HG03064 (cell line): ENCODE measurements around the gene GDPD3.
"Not testable (repeated sequence)": the region's sequence is repeated elsewhere in the genome, so short reads cannot be mapped to it uniquely, and the experiment has no call there.

Experiments
- ATAC-seq: cut with Tn5 transposase; IDR thresholded peaks from one replicate; pipeline ENCODE4 v1.9.1; 2021; ENCODE audit warnings: low read depth; ENCODE audit not compliant: unreplicated experiment

The GDPD3 gene

GRCh38 chr16:30125690-30126089, 12.4 kb upstream of the GDPD3 start:
- not testable (repeated sequence) for ATAC-seq

GRCh38 chr16:30124985-30125379, 11.6 kb upstream of the GDPD3 start:
- ATAC-seq: no peak

DNA sequence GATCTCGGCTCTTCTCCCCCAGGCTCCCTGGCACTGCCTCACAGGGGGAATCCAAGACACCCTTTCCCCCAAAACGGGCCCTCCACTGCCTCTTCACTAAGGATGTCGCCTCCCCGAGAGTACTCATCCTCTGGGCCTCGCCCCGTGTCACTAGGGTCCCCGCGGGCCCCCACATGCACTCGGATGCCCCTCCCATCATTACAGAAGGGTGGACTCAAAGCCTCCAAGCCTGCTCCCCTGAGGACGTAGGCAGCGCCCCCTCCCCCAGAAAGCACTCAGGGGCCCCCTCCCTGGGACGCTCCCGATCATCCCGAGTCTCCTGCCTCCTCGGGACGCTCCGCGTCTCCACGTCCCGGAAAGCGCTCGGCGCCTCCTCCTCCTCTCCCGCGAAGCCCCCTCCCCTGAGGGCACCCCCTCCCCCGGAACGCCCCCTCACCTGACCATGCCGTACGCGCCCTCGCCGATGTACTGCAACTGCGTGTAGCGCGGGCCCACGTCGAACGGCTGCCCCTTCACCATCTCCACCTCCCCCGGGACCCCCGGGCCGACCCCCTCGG, 9.3 kb upstream of the GDPD3 start:
- ATAC-seq: no peak

DNA sequence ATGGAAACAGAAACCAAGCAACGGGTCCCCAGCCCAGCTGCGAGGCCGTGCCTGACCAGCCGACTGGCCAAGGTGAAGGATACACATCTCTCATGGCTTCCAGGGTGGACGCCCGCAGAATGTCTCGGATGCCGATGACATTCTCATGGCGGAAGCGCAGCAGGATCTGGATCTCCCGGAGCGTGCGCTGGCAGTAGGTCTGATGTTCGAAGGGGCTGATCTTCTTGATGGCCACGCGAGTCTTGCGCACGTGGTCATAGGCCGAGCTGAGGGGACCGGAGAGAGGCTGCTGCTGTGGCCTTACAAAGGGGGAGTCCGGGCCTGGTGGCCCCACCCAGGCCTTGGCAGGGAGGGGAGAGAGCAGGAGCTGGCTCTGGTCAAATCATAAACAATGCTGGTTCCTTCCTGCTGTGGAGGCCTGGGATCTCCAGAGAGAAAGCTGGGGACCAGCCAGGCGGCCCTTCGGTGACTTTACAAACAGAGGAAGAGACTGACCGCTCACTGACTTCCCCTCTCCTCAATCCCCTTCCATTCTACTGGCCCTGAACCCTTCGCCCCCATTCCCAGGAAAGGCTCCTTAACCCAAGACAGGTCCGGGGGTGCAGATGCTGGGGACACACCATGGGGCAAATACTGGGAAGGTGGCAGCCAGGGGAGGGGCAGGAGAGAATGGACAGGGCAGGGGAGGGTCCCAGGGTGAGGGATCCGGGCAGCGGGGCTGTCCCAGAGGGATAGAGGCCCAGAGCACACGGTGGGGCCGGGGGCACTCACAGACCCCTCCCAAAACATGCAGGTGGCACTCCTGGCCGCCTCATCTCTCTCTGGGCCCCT, 8.6 kb upstream of the GDPD3 start:
- ATAC-seq: no peak

- ATAC-seq: no peak
These were observed 7.2 kb upstream of the GDPD3 start for GRCh38 chr16:30120340-30121105.

DNA sequence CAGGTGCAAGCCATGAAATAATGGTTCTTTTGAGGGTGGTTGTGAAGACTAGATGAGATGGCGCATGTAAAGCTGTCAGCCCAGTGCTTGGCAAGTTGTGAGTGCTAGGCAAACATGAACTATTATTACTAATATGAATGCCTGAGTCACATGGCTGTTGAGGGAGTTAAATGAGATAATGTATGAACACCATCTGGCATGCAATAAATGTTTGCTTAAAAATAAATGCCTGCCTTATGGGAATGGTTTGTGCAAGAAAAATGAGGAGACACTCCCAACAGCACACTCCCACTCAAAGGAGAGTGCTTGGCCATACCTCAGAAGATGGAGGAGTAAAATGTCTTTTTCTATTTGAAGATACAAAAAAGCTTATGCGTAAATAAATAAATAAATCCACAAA, 6.1 kb upstream of the GDPD3 start:
- no peak for ATAC-seq

- no peak for ATAC-seq
These were observed 4.4 kb upstream of the GDPD3 start for GRCh38 chr16:30117768-30118167.

GRCh38 chr16:30116291-30117207, 3.2 kb upstream of the GDPD3 start:
- no peak for ATAC-seq

- no peak for ATAC-seq
These were observed 1.9 kb upstream of the GDPD3 start for GRCh38 chr16:30115238-30115637.

- ATAC-seq: not testable (repeated sequence)
These were observed 1.5 kb upstream of the GDPD3 start for GRCh38 chr16:30114833-30115232.

DNA sequence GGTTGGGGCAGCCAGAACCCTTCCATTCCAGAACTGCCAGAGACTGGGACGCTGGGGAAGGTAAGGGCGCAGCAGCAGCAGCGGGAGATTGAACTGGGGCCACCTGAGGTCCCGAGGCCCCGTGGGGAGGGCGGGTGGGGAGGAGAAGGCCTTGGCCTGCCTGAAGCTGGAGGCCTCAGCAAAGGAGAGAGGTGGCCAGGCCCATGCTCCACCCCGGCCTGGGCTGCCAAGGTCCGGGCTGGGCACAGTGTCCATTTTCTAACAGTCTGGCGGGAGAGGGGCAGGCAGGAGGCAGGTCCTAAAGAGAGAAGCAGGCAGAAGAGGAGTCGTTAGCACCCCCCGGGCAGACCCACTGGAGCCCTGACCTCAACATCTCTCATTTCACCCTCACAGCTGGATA, 1.1 kb upstream of the GDPD3 start:
- no peak for ATAC-seq

DNA sequence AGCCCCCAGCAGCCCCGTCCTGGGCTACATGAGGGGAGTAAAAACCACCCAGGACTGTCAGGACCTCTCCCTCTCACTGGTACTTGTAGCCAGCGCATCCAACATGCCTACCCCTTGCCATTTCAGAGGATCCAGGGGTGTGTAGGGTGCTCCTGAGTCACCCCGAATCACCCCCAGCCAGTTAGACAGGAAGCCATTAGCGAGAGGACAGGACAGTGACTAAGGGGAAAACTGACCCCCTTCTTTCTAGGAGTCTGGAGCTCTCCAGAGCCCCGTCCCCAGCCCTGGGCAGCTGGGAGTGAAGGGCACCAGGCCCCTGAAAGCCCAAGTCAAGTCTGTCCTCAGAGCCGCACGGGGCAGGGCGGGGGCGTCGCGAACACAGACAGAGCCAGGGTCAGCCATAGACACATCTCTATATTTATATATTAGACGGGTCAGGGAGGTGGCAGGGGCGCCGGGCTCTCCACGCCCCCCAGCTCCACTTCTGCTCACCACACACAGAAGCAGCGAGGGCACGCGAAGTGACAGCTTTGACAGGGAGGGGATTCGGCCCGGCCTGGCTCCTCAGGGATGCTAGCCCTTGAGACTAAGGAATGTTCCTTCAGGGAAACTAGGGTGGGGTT, 485 bp upstream of the GDPD3 start:
- no peak for ATAC-seq

DNA sequence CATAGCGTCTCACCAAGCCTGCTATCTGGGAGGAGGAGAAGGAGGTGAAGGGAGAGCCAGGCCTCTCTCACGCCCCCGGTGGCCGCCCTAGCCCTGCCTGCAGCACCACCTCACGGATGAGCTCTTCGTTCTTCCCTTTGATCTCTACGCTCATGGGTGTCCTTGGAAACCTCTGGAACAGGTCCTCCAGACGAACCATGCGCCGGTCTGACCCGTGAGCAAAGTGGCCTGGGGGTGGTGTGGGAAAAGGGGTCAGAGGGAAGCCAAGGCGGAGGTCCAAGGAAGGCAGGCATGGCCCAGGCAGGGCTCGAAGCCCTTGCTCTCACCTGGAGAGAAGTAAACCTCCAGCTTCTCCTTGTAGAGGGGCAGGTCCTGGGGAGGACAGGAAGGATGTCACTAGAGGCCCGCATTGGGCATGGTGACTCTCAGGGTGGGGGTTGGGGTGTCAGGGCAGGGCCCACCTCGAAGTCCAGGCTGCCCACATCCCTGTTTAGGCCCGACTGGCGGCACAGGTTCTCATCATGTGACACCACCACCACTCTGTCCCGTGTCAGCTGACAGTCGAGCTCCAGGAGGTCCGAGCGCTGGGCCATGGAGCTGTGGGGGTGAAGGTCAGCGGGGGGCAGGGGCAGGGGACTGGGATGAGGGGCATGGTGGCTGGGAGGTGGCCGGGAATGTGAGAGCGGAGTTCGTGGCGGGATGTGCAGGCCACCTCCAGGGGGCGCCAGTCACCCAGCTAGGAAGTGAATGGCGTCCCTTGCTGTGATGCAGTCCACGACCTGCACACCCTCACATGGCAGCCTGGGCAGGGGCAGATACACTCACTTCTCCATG, 923 bp downstream of the GDPD3 start:
- no peak for ATAC-seq

DNA sequence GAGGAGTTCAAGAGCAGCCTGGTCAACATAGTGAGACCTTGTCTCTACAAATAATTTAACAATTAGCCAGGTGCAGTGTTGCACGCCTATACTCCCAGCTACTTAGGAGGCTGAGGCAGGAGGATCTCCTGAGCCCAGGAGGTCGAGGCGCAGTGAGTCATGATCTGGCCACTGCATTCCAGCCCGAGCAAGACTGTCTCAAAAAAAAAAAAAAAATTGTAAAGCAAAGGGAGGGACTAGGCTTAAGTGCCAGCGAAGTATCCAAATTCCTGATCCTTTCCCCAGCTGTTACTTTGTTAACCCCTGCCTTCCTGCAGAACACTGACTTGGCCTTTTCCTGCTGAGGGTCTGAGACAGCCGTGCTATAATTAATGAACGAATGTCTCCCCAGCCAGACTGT, 2.7 kb downstream of the GDPD3 start:
- no peak for ATAC-seq

GRCh38 chr16:30108059-30108850, 5.1 kb downstream of the GDPD3 start:
- ATAC-seq: no peak

GRCh38 chr16:30104492-30104891, 8.8 kb downstream of the GDPD3 start:
- no peak for ATAC-seq

- ATAC-seq: no peak
These were observed 9.2 kb downstream of the GDPD3 start for GRCh38 chr16:30104090-30104489.

- ATAC-seq: no peak
These were observed 16.3 kb downstream of the GDPD3 start for GRCh38 chr16:30096862-30097563.
